HG03442 (cell line): Measurements from ENCODE around the gene ZSWIM4.
"Not testable (repeated sequence)": the region's sequence is repeated elsewhere in the genome, so short reads cannot be mapped to it uniquely, and the experiment has no call there.

Source experiments
- ATAC-seq: cut with Tn5 transposase; IDR thresholded peaks from one replicate; pipeline ENCODE4 v1.9.1; 2021; ENCODE audit warnings: mild to moderate bottlenecking, moderate library complexity; ENCODE audit not compliant: unreplicated experiment

Gene ZSWIM4

GRCh38 chr19:13794757-13795589 lies at the start of gene ZSWIM4:
TSS of gene ZSWIM4 (plus strand) at chr19:13795443. CDS start at chr19:13795649, 206 bp downstream.
- peak; percentile 93 for ATAC-seq

- no peak for ATAC-seq
Observed at GRCh38 chr19:13747098-13747453, 48.2 kb upstream of the ZSWIM4 start.

- no peak for ATAC-seq
Observed at GRCh38 chr19:13748169-13748828, 46.9 kb upstream of the ZSWIM4 start.

- ATAC-seq, result no peak
Observed at GRCh38 chr19:13751436-13751835, 43.8 kb upstream of the ZSWIM4 start.

GRCh38 chr19:13753622-13754021 lies 41.6 kb upstream of the ZSWIM4 start:
- ATAC-seq, result not testable (repeated sequence)

GRCh38 chr19:13756210-13756609 lies 39.0 kb upstream of the ZSWIM4 start:
- no peak for ATAC-seq

GRCh38 chr19:13757805-13758772 lies 37.2 kb upstream of the ZSWIM4 start:
- no peak for ATAC-seq

GRCh38 chr19:13758795-13759194 lies 36.4 kb upstream of the ZSWIM4 start:
- ATAC-seq, result no peak

GRCh38 chr19:13761423-13761822 lies 33.8 kb upstream of the ZSWIM4 start:
- no peak for ATAC-seq

GRCh38 chr19:13762635-13763235 lies 32.5 kb upstream of the ZSWIM4 start:
- ATAC-seq, result no peak

GRCh38 chr19:13763265-13763664 lies 32.0 kb upstream of the ZSWIM4 start:
- ATAC-seq, result no peak

- ATAC-seq, result no peak
Observed at GRCh38 chr19:13764101-13764807, 31.0 kb upstream of the ZSWIM4 start, which contains the start of gene MRI1. TSS of gene MRI1 (plus strand) at chr19:13764522. CDS start at chr19:13764589, 67 bp downstream.

GRCh38 chr19:13764821-13765394 lies 30.3 kb upstream of the ZSWIM4 start:
- no peak for ATAC-seq

- ATAC-seq, result no peak
Observed at GRCh38 chr19:13765395-13766094, 29.7 kb upstream of the ZSWIM4 start.

- ATAC-seq, result no peak
Observed at GRCh38 chr19:13766095-13766481, 29.2 kb upstream of the ZSWIM4 start.

- ATAC-seq, result no peak
Observed at GRCh38 chr19:13768510-13768909, 26.7 kb upstream of the ZSWIM4 start.

- ATAC-seq, result no peak
Observed at GRCh38 chr19:13770013-13770635, 25.1 kb upstream of the ZSWIM4 start.
